Osteocyte (in vitro differentiated cells): ENCODE data around the gene DCBLD2. TPM values are rescaled to one million over a fixed set of nuclear protein-coding genes. Genes with fewer than 3 reads are reported as not detected.

ENCODE experiments used
- DNase-seq: peaks from one replicate; pipeline ENCODE4 v3.0.0; 2021; ENCODE audit warnings: mixed read lengths; ENCODE audit not compliant: unreplicated experiment; ENCODE audit errors: extremely low spot score
- H3K27ac Mint-ChIP-seq: one replicate; pipeline ENCODE4 v1.8.0; 2021; ENCODE audit warnings: mild to moderate bottlenecking, mixed read lengths; ENCODE audit not compliant: unreplicated experiment
- H3K27me3 Mint-ChIP-seq: one replicate; pipeline ENCODE4 v1.8.0; 2021; ENCODE audit warnings: mixed read lengths; ENCODE audit not compliant: unreplicated experiment
- H3K36me3 Mint-ChIP-seq: one replicate; pipeline ENCODE4 v1.8.0; 2021; ENCODE audit warnings: mixed read lengths; ENCODE audit not compliant: unreplicated experiment
- H3K4me1 Mint-ChIP-seq: one replicate; pipeline ENCODE4 v1.8.0; 2021; ENCODE audit warnings: mixed read lengths; ENCODE audit not compliant: unreplicated experiment
- H3K4me3 Mint-ChIP-seq: one replicate; pipeline ENCODE4 v1.8.0; 2021; ENCODE audit warnings: mild to moderate bottlenecking, moderate library complexity, mixed read lengths; ENCODE audit not compliant: unreplicated experiment
- H3K9me3 Mint-ChIP-seq: one replicate; pipeline ENCODE4 v1.8.0; 2021; ENCODE audit warnings: mixed read lengths; ENCODE audit not compliant: unreplicated experiment
- total RNA-seq: library from RNA; stranded (reverse); gene quantifications from 2 replicates; pipeline ENCODE4 v1.2.1, GENCODE V29; 2021
- TF ChIP-seq, protein P1 (sequence below): fragments of 200-600 bp; sonication (generic); IDR thresholded peaks from 2 replicates; pipeline ENCODE4 v1.5.0; 2021; ENCODE audit warnings: antibody characterized with exemption, mild to moderate bottlenecking, moderate library complexity

DCBLD2 gene
- total RNA-seq, 1 donor from 2014 or later: 83.2 TPM

DNA sequence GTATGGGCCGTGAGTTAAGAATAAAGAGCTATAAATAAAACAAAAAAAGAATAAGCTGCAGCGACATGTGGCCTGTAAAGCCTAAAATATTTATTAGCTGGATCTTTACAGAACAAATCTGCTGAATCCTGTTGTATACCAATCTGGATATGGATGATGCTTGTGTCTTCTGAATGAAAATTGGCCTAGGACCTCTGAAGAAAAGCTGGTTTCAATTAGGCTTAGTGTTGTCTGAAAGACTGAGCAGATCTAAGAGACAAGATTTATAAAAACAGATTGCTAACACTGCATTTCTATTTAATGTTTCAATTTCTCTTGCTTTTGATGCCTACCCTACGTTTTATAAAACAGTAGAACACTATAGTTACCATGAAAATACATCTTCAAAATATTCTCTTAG, 80.4 kb downstream of the DCBLD2 start:
- Mint-ChIP-seq H3K27ac (peak overlapping the region; percentile 11), H3K9me3 (no peaks in the 10 kb centered on the region), H3K36me3 (peaks cover 44% of the 10 kb centered on the region), H3K4me1 (peaks cover 7% of the 10 kb centered on the region), H3K27me3 (no peaks in the 10 kb centered on the region), H3K4me3 (no peak overlapping the region)
- DNase-seq: no peak
- TF ChIP-seq, protein P1, sequence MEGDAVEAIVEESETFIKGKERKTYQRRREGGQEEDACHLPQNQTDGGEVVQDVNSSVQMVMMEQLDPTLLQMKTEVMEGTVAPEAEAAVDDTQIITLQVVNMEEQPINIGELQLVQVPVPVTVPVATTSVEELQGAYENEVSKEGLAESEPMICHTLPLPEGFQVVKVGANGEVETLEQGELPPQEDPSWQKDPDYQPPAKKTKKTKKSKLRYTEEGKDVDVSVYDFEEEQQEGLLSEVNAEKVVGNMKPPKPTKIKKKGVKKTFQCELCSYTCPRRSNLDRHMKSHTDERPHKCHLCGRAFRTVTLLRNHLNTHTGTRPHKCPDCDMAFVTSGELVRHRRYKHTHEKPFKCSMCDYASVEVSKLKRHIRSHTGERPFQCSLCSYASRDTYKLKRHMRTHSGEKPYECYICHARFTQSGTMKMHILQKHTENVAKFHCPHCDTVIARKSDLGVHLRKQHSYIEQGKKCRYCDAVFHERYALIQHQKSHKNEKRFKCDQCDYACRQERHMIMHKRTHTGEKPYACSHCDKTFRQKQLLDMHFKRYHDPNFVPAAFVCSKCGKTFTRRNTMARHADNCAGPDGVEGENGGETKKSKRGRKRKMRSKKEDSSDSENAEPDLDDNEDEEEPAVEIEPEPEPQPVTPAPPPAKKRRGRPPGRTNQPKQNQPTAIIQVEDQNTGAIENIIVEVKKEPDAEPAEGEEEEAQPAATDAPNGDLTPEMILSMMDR: no peak

DNA sequence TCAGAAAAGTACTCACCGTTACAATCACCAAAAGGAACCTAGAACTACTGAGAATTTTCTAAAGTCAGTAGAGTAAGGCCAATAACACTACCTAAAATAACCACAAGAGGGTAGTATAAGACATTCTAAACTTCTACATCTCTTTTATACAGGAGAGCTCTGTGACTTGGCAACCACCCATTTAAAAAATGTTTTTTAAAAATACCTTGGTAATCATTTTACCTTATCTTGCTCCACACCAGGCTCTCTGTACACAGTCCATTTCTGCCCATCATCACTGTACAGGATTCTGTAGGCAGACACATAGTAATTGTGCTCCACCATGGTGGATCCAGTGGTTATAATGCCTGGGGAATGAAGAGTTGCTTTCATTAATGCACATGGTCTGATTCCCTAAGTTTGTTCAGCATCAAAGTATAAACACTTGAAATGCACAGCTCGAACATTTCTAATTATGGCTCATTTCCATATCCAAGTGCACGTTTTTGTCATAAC, 83.9 kb downstream of the DCBLD2 start:
- no peak for DNase-seq
- TF ChIP-seq, protein P1: peak; percentile 72
- H3K9me3 Mint-ChIP-seq: no peaks in the 10 kb centered on the region
- peaks cover 39% of the 10 kb centered on the region for H3K36me3 Mint-ChIP-seq
- H3K4me1 Mint-ChIP-seq: peaks cover 18% of the 10 kb centered on the region
- H3K27ac Mint-ChIP-seq: no peak overlapping the region
- no peaks in the 10 kb centered on the region for H3K27me3 Mint-ChIP-seq
- H3K4me3 Mint-ChIP-seq: no peak overlapping the region

DNA sequence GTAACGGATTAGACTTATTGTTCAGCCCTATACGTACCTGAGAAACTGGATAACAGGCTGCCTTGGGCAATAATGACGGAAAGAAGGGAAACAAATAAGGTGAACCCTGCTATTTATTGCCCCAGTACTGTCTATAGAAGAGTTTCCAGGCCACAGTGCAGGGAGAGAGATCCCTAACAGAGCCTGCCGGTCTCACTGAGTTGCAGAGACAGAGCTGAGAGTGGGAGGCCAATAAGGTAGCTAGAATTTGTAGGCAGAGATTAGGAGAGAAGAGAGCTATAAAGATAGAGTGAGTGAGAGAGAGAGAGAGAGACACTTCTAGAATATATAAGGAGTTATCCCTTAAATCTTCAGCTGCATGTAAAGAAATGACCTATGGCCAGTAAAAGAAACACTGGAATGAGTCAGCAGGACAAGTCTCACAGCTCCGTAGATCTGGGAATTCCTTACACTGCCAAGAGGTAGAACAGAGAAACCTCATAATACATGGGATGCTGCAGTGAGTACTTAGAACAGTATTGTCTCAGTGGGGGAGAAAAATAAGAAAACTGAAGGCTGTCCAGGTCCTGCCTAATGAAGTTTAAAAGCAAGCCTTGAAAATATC, 86.6 kb downstream of the DCBLD2 start:
- TF ChIP-seq, protein P1: no peak
- Mint-ChIP-seq H3K4me1 (peaks cover 13% of the 10 kb centered on the region), H3K27me3 (no peaks in the 10 kb centered on the region), H3K4me3 (no peak overlapping the region), H3K27ac (peak overlapping the region; percentile 86), H3K36me3 (peaks cover 28% of the 10 kb centered on the region), H3K9me3 (no peaks in the 10 kb centered on the region)
- DNase-seq: no peak

DNA sequence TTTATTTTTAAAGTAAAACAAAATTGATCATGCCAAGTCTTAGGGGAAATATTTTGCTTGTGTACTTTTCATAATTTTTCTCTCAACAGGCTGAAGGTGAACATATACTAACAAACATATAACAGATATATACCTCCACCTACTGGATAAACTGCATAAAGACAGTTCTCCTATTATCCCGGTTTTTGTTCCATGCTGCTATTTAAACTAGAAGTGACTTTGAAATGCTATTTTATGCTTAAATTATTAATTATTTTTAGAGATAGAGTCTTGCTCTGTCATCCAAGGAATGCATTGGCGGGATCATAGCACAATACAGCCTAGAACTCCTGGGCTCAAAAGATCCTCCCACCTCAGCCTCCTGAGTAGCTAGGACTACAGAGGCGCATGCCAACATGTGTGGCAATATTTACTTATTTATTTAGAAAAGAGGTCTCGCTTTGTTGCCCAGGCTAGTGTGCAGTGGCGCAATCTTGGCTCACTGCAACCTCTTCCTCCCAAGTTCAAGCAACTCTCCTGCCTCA, 88.6 kb downstream of the DCBLD2 start:
- H3K36me3 Mint-ChIP-seq: peaks cover 36% of the 10 kb centered on the region
- no peak overlapping the region for H3K27ac Mint-ChIP-seq
- peaks cover 17% of the 10 kb centered on the region for H3K4me1 Mint-ChIP-seq
- TF ChIP-seq, protein P1: peak; percentile 71
- no peak overlapping the region for H3K4me3 Mint-ChIP-seq
- H3K9me3 Mint-ChIP-seq: no peaks in the 10 kb centered on the region
- DNase-seq: no peak
- H3K27me3 Mint-ChIP-seq: no peaks in the 10 kb centered on the region

DNA sequence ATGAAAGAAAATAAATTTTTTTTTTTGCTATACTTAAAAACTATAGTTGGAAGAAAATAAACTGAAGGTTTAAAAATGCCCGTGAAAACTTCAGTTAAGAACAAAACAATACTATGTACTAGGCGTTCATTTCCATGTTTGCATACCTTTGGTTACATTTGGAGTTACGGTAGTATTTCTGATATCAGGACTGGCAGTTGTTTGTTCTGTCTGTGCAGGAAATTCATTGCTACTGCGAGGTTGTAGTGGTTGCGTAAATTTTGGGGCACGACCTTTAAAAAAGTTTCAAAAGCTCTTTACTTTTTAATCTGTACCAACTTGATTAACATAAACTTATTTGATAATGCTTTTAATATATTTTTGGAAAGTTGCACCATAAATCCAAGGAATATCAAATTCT, 90.4 kb downstream of the DCBLD2 start:
- DNase-seq: no peak
- Mint-ChIP-seq H3K27me3 (no peaks in the 10 kb centered on the region), H3K36me3 (peaks cover 44% of the 10 kb centered on the region), H3K4me1 (peaks cover 17% of the 10 kb centered on the region), H3K27ac (no peak overlapping the region), H3K9me3 (no peaks in the 10 kb centered on the region), H3K4me3 (no peak overlapping the region)
- TF ChIP-seq, protein P1: no peak
